ENCODE data around the gene MROH8. TPM values are rescaled to one million over a fixed set of nuclear protein-coding genes. Genes with fewer than 3 reads are reported as not detected.
A peak's percentile ranks its signal among the peaks of the same experiment; 100 is the strongest.

MROH8 gene
- total RNA-seq, 1 experiment from 2014 or later = 0.50 TPM

DNA sequence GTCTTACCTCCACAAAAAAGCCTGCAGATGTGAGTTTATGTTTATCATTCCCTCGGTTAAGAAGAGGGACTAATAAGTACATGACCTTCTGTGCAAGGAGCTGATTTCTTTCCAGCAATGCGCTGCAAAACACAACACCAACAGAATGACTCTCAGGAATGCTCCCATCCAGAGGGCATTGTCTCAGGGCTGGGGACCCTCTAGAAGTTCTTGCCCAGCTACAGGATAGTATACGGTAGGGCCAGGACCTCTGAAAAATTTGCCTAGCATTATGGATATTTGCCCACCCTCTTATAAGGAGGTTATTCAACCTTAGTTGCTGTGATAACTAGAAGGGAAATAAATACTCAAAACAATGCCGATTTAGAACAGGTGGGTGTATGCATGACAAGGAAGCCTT lies 58.9 kb downstream of the MROH8 start (continued):
- TF ChIP-seq, protein P1, sequence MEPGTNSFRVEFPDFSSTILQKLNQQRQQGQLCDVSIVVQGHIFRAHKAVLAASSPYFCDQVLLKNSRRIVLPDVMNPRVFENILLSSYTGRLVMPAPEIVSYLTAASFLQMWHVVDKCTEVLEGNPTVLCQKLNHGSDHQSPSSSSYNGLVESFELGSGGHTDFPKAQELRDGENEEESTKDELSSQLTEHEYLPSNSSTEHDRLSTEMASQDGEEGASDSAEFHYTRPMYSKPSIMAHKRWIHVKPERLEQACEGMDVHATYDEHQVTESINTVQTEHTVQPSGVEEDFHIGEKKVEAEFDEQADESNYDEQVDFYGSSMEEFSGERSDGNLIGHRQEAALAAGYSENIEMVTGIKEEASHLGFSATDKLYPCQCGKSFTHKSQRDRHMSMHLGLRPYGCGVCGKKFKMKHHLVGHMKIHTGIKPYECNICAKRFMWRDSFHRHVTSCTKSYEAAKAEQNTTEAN (CRISPR knock-in tag; IDR thresholded peaks at IDR 0.05) = no peak
- TF ChIP-seq IRF2 (CRISPR knock-in tag; IDR thresholded peaks at IDR 0.05; ENCODE audit: borderline replicate concordance, low read depth) = no peak

DNA sequence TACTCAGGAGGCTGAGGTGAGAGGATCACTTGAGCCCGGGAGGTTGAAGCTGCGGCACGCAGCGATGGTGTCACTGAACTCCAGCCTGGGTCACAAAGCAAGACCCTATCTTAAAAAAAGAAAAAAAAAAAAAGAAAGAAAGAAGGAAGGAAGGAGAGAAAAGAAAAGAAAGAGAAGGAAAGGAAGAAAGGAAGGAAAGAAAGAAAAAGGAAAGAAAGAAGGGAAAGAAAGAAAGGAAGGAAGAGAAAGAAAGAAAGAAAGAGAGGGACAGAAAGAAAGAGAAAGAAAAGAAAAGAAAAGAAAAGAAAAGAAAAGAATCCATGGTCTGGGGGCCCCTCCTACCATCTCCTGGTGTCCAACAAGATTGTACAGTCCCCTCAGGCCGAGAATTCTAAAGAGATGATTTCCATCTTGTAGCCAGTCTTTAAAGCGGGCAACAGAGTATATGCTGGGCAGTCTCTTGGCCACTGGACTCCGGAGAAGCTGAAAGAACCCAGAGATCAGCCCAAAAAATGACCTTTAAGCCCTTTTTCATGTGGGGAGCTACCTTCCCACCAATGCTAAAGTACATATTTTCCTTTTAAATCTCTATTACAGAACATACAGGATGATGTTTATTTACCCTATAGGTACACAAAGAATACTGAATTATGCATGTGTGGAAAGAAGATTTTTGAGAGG lies 59.9 kb downstream of the MROH8 start:
- Mint-ChIP-seq H3K4me1 (no peaks in the 10 kb centered on the region), H3K27me3 (ENCODE audit: low read depth) (no peaks in the 10 kb centered on the region), H3K4me3 (no peak overlapping the region), H3K36me3 (peaks cover 4% of the 10 kb centered on the region; the same call in 1 of the 2 replicates), H3K27ac (no peak overlapping the region), H3K9me3 (peaks cover 5% of the 10 kb centered on the region)
- ChIA-PET POLR2A (no interaction called here), CTCF (interaction anchor here (0.5 to 1.4 kb wide), 2 partner anchors 46 to 76 kb away, joined by 3 to 4 read pairs; no protein-coding TSS in a partner anchor)
- TF ChIP-seq ZNF416 (CRISPR knock-in tag; IDR thresholded peaks at IDR 0.05) = no peak
- TF ChIP-seq, protein P2, sequence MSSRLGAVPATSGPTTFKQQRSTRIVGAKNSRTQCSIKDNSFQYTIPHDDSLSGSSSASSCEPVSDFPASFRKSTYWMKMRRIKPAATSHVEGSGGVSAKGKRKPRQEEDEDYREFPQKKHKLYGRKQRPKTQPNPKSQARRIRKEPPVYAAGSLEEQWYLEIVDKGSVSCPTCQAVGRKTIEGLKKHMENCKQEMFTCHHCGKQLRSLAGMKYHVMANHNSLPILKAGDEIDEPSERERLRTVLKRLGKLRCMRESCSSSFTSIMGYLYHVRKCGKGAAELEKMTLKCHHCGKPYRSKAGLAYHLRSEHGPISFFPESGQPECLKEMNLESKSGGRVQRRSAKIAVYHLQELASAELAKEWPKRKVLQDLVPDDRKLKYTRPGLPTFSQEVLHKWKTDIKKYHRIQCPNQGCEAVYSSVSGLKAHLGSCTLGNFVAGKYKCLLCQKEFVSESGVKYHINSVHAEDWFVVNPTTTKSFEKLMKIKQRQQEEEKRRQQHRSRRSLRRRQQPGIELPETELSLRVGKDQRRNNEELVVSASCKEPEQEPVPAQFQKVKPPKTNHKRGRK (CRISPR knock-in tag; IDR thresholded peaks at IDR 0.05; ENCODE audit: borderline replicate concordance) = peak; percentile 79; the same call in 1 of the 2 replicates
- ATAC-seq = no peak
- DNase-seq (ENCODE audit: low spot score) = no peak

DNA sequence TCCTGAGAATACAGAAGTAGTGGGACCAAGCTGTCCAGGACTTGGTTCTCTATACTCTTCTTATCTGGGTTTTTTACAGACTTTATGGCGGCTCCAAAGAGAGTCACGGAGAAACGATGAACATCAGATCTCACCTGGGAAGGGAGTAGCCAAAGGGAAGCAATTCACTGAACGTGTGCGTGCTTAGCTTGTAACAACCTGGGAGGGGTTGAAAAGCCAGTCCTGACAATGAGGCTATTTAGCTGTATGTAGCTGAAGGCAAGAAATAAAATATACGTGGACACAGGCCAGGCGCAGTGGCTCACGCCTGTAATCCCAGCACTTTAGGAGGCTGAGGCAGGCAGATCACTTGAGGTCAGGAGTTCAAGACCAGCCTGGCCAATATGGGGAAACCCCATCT lies 65.3 kb downstream of the MROH8 start:
- no peaks in the 10 kb centered on the region for H3K9me3 Mint-ChIP-seq
- TF ChIP-seq ZNF138 (CRISPR knock-in tag; conservative IDR thresholded peaks at IDR 0.05) (no peak), ETV6 (CRISPR knock-in tag; IDR thresholded peaks at IDR 0.05) (no peak)
- TF ChIP-seq, protein P3, sequence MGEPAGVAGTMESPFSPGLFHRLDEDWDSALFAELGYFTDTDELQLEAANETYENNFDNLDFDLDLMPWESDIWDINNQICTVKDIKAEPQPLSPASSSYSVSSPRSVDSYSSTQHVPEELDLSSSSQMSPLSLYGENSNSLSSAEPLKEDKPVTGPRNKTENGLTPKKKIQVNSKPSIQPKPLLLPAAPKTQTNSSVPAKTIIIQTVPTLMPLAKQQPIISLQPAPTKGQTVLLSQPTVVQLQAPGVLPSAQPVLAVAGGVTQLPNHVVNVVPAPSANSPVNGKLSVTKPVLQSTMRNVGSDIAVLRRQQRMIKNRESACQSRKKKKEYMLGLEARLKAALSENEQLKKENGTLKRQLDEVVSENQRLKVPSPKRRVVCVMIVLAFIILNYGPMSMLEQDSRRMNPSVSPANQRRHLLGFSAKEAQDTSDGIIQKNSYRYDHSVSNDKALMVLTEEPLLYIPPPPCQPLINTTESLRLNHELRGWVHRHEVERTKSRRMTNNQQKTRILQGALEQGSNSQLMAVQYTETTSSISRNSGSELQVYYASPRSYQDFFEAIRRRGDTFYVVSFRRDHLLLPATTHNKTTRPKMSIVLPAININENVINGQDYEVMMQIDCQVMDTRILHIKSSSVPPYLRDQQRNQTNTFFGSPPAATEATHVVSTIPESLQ (CRISPR knock-in tag; IDR thresholded peaks at IDR 0.05) = no peak
- TF ChIP-seq, protein P4, sequence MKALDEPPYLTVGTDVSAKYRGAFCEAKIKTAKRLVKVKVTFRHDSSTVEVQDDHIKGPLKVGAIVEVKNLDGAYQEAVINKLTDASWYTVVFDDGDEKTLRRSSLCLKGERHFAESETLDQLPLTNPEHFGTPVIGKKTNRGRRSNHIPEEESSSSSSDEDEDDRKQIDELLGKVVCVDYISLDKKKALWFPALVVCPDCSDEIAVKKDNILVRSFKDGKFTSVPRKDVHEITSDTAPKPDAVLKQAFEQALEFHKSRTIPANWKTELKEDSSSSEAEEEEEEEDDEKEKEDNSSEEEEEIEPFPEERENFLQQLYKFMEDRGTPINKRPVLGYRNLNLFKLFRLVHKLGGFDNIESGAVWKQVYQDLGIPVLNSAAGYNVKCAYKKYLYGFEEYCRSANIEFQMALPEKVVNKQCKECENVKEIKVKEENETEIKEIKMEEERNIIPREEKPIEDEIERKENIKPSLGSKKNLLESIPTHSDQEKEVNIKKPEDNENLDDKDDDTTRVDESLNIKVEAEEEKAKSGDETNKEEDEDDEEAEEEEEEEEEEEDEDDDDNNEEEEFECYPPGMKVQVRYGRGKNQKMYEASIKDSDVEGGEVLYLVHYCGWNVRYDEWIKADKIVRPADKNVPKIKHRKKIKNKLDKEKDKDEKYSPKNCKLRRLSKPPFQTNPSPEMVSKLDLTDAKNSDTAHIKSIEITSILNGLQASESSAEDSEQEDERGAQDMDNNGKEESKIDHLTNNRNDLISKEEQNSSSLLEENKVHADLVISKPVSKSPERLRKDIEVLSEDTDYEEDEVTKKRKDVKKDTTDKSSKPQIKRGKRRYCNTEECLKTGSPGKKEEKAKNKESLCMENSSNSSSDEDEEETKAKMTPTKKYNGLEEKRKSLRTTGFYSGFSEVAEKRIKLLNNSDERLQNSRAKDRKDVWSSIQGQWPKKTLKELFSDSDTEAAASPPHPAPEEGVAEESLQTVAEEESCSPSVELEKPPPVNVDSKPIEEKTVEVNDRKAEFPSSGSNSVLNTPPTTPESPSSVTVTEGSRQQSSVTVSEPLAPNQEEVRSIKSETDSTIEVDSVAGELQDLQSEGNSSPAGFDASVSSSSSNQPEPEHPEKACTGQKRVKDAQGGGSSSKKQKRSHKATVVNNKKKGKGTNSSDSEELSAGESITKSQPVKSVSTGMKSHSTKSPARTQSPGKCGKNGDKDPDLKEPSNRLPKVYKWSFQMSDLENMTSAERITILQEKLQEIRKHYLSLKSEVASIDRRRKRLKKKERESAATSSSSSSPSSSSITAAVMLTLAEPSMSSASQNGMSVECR (CRISPR knock-in tag; IDR thresholded peaks at IDR 0.05; ENCODE audit: borderline replicate concordance) = no peak
- TF ChIP-seq, protein P5, sequence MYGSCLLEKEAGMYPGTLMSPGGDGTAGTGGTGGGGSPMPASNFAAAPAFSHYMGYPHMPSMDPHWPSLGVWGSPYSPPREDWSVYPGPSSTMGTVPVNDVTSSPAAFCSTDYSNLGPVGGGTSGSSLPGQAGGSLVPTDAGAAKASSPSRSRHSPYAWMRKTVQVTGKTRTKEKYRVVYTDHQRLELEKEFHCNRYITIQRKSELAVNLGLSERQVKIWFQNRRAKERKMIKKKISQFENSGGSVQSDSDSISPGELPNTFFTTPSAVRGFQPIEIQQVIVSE (CRISPR knock-in tag; IDR thresholded peaks at IDR 0.05; ENCODE audit: borderline replicate concordance) = no peak
- TF ChIP-seq, protein P6, sequence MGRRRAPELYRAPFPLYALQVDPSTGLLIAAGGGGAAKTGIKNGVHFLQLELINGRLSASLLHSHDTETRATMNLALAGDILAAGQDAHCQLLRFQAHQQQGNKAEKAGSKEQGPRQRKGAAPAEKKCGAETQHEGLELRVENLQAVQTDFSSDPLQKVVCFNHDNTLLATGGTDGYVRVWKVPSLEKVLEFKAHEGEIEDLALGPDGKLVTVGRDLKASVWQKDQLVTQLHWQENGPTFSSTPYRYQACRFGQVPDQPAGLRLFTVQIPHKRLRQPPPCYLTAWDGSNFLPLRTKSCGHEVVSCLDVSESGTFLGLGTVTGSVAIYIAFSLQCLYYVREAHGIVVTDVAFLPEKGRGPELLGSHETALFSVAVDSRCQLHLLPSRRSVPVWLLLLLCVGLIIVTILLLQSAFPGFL (CRISPR knock-in tag; IDR thresholded peaks at IDR 0.05; ENCODE audit: borderline replicate concordance) = no peak
- ChIA-PET CTCF (no interaction called here), POLR2A (interaction anchor here (0.6 kb wide), 1 partner anchor 25 kb away, joined by 4 read pairs; no protein-coding TSS in a partner anchor)
- H3K4me1 Mint-ChIP-seq = no peaks in the 10 kb centered on the region
- DNase-seq (ENCODE audit: low spot score) (no peak), ATAC-seq (no peak)
- no peaks in the 10 kb centered on the region for H3K27me3 Mint-ChIP-seq (ENCODE audit: low read depth)
- no peaks in the 10 kb centered on the region for H3K36me3 Mint-ChIP-seq
- H3K27ac Mint-ChIP-seq = no peak overlapping the region
- no peak overlapping the region for H3K4me3 Mint-ChIP-seq
